ENCODE results near the gene SYPL2. TPM values are rescaled to one million over a fixed set of nuclear protein-coding genes. Genes with fewer than 3 reads are reported as not detected.

Gene SYPL2
- total and polyA plus RNA-seq, 4 experiments from 2014 or later: not detected

DNA sequence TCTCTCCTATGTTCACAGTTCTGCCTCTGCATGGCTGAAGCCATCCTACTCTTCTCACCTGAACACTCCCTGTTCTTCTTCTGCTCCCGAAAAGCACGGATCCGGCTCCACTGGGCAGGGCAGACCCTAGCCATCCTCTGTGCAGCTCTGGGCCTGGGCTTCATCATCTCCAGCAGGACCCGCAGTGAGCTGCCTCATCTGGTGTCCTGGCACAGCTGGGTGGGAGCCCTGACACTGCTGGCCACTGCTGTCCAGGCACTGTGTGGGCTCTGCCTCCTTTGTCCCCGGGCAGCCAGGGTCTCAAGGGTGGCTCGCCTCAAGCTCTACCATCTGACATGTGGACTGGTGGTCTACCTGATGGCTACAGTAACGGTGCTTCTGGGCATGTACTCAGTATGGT lies 29.4 kb downstream of the SYPL2 start:
- DNase-seq: no peak
- Mint-ChIP-seq H3K4me3 (peak overlapping the region; percentile 94 to 97 (median 96)), H3K36me3 (peaks cover 16 to 50% of the 10 kb centered on the region in 2 donors), H3K27ac (peak overlapping the region in 6 of 7 donors; percentile 43 to 95 (median 61)), H3K27me3 (no peaks in the 10 kb centered on the region), H3K9me3 (no peaks in the 10 kb centered on the region), H3K4me1 (peaks cover 40 to 73% (median 59%) of the 10 kb centered on the region in 4 donors)
- H3K9me3 ChIP-seq (ENCODE audit: control insufficient read depth in 1 of 2, low read length in 2 of 2): no peaks in the 10 kb centered on the region
- H3K27ac ChIP-seq (ENCODE audit: low read depth, low read length): peak overlapping the region; percentile 53
- intact Hi-C loops (cut with micrococcal nuclease): loop anchor here (2.0 kb wide), 1 partner anchor 213 kb away; the partner anchor contains the start of gene PSRC1
- peaks cover 17% of the 10 kb centered on the region for H3K36me3 ChIP-seq (ENCODE audit: insufficient read depth, low read length)
- POLR2A ChIA-PET (ENCODE audit: partially characterized antibody): interaction anchor here (16.6 to 23.6 kb wide), 3 partner anchors 12 to 35 kb away, joined by 206 to 438 read pairs (median 292); partner anchors contain the start of genes AMIGO1 and ATXN7L2
- H3K27me3 ChIP-seq (ENCODE audit: insufficient read depth, low read length): no peaks in the 10 kb centered on the region
- H3K4me1 ChIP-seq (ENCODE audit: insufficient read depth, low read length): peaks cover 70% of the 10 kb centered on the region
- H3K4me3 ChIP-seq (ENCODE audit: low read length in 2 of 2): no peak overlapping the region
- CTCF ChIA-PET (ENCODE audit: partially characterized antibody): interaction anchor here (1.0 to 37.2 kb wide), 4 partner anchors 11 to 489 kb away, joined by 3 to 1669 read pairs (median 320); partner anchors contain the start of genes AHCYL1, AMIGO1, ATXN7L2 and GPR61

DNA sequence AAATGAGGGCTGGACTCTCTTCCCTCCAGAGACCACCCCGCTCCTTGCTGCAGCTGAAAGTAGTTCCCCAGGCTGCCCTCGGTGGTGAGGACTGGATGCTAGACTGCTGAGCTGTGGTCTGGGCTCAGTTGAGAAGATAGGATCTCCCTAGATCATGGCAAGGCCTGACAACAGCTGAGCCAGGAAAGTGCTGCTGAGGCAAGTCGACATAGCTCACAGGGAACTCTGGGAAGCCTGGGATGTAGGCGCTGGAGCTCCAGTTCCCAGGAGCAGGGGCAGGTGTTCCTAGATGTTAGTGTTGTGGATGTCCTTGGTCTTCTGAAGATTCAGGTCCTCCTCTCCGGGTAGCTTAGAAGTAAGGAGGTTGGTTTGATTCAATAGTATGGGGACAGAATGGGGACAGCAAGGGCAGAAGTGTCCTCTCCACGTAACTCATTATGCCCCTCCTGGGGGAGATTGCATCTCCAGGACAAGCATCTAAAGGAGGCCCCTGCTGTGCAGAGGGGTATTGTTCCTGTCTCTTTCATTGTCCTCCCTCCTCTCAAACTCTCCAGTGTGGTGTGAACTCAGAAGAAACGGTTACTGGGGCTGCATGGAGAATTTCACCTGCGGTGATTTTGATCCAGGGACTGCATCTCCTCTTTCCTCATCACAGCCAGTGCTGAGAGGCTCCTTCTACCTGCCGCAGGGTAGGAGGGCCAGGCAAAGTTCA lies 31.3 kb downstream of the SYPL2 start:
- no peaks in the 10 kb centered on the region for H3K9me3 Mint-ChIP-seq
- Histone ChIP-seq H3K9me3 (ENCODE audit: control insufficient read depth in 1 of 2, low read length in 2 of 2) (no peaks in the 10 kb centered on the region), H3K27ac (ENCODE audit: low read depth, low read length) (peak overlapping the region; percentile 6), H3K36me3 (ENCODE audit: insufficient read depth, low read length) (peaks cover 17% of the 10 kb centered on the region), H3K4me1 (ENCODE audit: insufficient read depth, low read length) (peaks cover 88% of the 10 kb centered on the region), H3K27me3 (ENCODE audit: insufficient read depth, low read length) (no peaks in the 10 kb centered on the region), H3K4me3 (ENCODE audit: low read length in 2 of 2) (no peak overlapping the region)
- H3K4me3 Mint-ChIP-seq: peak overlapping the region; percentile 12 to 71 (median 45)
- CTCF ChIA-PET (ENCODE audit: partially characterized antibody): interaction anchor here (0.9 to 37.2 kb wide), 9 partner anchors 4 to 471 kb away, joined by 3 to 1669 read pairs (median 5); partner anchors contain the start of genes AMIGO1, ATXN7L2, CYB561D1 and GPR61
- peaks cover 54 to 90% (median 74%) of the 10 kb centered on the region in 4 donors for H3K4me1 Mint-ChIP-seq
- peak overlapping the region; percentile 69 to 93 (median 77) for H3K27ac Mint-ChIP-seq
- POLR2A ChIA-PET (ENCODE audit: partially characterized antibody): interaction anchor here (1.1 to 23.6 kb wide), 5 partner anchors 12 to 43 kb away, joined by 3 to 438 read pairs (median 206); partner anchors contain the start of genes AMIGO1, ATXN7L2 and GPR61
- H3K36me3 Mint-ChIP-seq: peaks cover 15 to 53% of the 10 kb centered on the region in 2 donors
- no peak for DNase-seq
- no peaks in the 10 kb centered on the region for H3K27me3 Mint-ChIP-seq
- intact Hi-C loops (cut with micrococcal nuclease): loop anchor here (1.0 kb wide), 1 partner anchor 35 kb away; no protein-coding TSS in a partner anchor

DNA sequence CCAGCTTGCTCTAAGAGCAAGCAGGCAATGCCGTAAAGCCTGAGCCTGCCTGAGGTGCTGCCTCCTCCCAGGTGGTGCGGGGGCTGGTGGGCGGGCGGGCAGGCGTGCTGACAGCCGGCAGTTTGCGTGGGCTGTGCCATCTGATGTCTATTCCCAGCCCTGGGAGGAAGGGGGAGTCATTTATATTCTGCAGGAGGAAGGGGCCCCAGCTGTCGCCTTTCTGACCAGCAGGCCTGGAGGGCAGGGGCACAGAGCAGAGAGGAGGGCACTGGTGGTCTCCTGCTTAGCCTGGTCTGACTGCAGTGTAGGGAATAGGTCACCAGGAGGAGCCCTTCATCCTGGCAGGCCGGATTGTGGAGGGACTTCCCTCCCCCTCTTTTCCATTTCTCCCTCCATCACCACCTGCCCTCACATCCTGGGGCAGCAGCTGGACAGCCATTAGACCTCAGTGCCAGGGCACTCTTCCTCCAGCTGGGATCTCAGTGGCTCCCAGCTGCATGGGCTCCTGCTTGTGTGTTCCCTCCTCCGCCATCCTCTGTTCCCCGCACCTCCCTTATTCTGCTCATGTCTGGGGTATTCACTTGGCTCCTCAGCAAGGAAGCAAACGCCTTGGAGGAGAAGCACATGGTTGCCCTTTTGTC lies 31.9 kb downstream of the SYPL2 start:
- Mint-ChIP-seq H3K27me3 (no peaks in the 10 kb centered on the region), H3K36me3 (peaks cover 15 to 54% of the 10 kb centered on the region in 2 donors), H3K27ac (peak overlapping the region; percentile 29 to 93 (median 69)), H3K4me1 (peaks cover 60 to 97% (median 80%) of the 10 kb centered on the region in 4 donors), H3K9me3 (no peaks in the 10 kb centered on the region), H3K4me3 (peak overlapping the region; percentile 21 to 71 (median 54))
- peaks cover 94% of the 10 kb centered on the region for H3K4me1 ChIP-seq (ENCODE audit: insufficient read depth, low read length)
- H3K9me3 ChIP-seq (ENCODE audit: control insufficient read depth in 1 of 2, low read length in 2 of 2): no peaks in the 10 kb centered on the region
- POLR2A ChIA-PET (ENCODE audit: partially characterized antibody): interaction anchor here (1.1 to 23.6 kb wide), 6 partner anchors 8 to 42 kb away, joined by 3 to 438 read pairs (median 108); partner anchors contain the start of genes AMIGO1, ATXN7L2 and GPR61
- H3K4me3 ChIP-seq (ENCODE audit: low read length in 2 of 2): no peak overlapping the region
- CTCF ChIA-PET (ENCODE audit: partially characterized antibody): interaction anchor here (1.0 to 37.2 kb wide), 8 partner anchors 5 to 470 kb away, joined by 3 to 1669 read pairs (median 5); partner anchors contain the start of genes AMIGO1, ATXN7L2, CYB561D1 and GPR61
- H3K27me3 ChIP-seq (ENCODE audit: insufficient read depth, low read length): no peaks in the 10 kb centered on the region
- DNase-seq: no peak
- intact Hi-C loops (cut with micrococcal nuclease): loop anchor here (1.0 kb wide), 1 partner anchor 34 kb away; no protein-coding TSS in a partner anchor
- peaks cover 17% of the 10 kb centered on the region for H3K36me3 ChIP-seq (ENCODE audit: insufficient read depth, low read length)
- peak overlapping the region; percentile 20 for H3K27ac ChIP-seq (ENCODE audit: low read depth, low read length)

DNA sequence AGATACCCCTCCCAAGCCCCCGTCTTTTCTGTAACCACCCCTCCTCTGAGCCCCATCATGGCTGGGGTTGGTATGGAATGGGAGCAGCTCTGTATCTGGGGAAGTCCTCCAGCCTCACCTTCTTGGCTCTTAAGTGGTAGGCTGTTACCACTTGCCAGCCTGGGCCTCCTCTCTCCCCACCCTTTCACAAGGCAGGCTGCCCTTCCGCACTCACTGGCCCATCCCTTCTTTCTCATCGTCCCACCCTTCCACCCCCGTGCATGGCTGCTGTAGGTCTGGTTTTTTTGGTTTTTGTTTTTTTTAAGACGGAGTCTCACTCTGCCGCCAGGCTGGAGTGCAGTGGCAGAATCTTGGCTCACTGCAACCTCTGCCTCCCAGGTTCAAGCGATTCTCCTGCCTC lies 32.7 kb downstream of the SYPL2 start:
- peaks cover 94% of the 10 kb centered on the region for H3K4me1 ChIP-seq (ENCODE audit: insufficient read depth, low read length)
- intact Hi-C loops (cut with micrococcal nuclease): no loop called here
- Mint-ChIP-seq H3K4me1 (peaks cover 63 to 97% (median 83%) of the 10 kb centered on the region in 4 donors), H3K9me3 (no peaks in the 10 kb centered on the region), H3K4me3 (peak overlapping the region in 4 of 8 donors; percentile 27 to 62 (median 42)), H3K27me3 (no peaks in the 10 kb centered on the region), H3K36me3 (peaks cover 15 to 53% of the 10 kb centered on the region in 2 donors), H3K27ac (peak overlapping the region; percentile 70 to 97 (median 91))
- peaks cover 17% of the 10 kb centered on the region for H3K36me3 ChIP-seq (ENCODE audit: insufficient read depth, low read length)
- H3K27me3 ChIP-seq (ENCODE audit: insufficient read depth, low read length): no peaks in the 10 kb centered on the region
- no peak for DNase-seq
- H3K27ac ChIP-seq (ENCODE audit: low read depth, low read length): peak overlapping the region; percentile 20
- no peaks in the 10 kb centered on the region for H3K9me3 ChIP-seq (ENCODE audit: control insufficient read depth in 1 of 2, low read length in 2 of 2)
- POLR2A ChIA-PET (ENCODE audit: partially characterized antibody): interaction anchor here (0.6 to 23.6 kb wide), 6 partner anchors 9 to 101 kb away, joined by 3 to 438 read pairs (median 108); partner anchors contain the start of genes AMIGO1, ATXN7L2, GNAI3 and SORT1
- H3K4me3 ChIP-seq (ENCODE audit: low read length in 2 of 2): no peak overlapping the region
- CTCF ChIA-PET (ENCODE audit: partially characterized antibody): interaction anchor here (0.5 to 37.2 kb wide), 9 partner anchors 6 to 281 kb away, joined by 3 to 1669 read pairs (median 5); partner anchors contain the start of genes AMIGO1, ATXN7L2, CYB561D1 and GPR61

DNA sequence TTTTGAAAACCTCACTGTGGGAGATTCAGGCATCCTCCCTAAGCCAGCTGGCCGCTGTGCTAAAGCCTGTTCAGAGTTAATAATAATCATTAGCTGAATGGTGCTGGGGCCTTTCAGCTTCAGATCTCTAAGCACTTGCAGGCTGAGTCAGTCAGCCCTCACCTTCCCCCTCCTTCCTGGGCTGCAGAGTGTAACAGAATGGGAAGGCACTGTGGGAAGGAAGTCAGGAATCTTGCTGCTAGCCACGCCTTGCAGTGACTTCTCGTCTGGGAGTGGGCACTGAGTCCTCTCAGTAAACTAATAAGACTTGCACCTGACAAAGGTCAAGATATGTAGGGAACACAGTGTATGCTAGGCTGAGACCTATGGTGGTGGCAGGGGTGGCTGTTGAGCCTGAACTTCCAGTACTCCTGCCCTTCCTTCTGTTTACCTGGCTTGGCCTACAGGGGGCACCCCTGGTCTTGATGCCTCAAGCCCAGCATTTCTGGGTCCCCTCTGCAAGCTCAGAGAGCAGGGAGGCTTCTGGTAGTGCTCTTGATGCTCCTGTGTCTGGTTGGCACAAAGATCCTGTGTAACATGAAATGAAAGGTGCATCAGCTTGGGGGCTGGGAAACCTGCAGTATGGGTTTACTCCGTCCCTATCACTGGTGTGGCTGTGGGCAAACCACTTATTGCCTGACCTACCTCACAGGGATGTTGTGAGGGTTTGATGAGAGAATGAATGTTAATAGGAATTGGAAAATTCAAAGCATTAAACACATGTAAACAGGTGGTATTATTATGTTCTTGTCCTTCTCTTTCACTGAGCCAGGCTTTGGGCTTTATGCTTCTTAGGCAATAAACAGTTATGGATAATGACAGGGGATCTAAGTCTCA lies 33.6 kb downstream of the SYPL2 start:
- Mint-ChIP-seq H3K4me3 (peak overlapping the region; percentile 52 to 75 (median 62)), H3K27me3 (no peaks in the 10 kb centered on the region), H3K9me3 (no peaks in the 10 kb centered on the region), H3K36me3 (peaks cover 15 to 51% of the 10 kb centered on the region in 2 donors), H3K4me1 (peaks cover 68 to 97% (median 86%) of the 10 kb centered on the region in 4 donors), H3K27ac (peak overlapping the region; percentile 70 to 97 (median 92))
- Histone ChIP-seq H3K27ac (ENCODE audit: low read depth, low read length) (peak overlapping the region; percentile 86), H3K4me1 (ENCODE audit: insufficient read depth, low read length) (peaks cover 98% of the 10 kb centered on the region), H3K9me3 (ENCODE audit: control insufficient read depth in 1 of 2, low read length in 2 of 2) (no peaks in the 10 kb centered on the region), H3K27me3 (ENCODE audit: insufficient read depth, low read length) (no peaks in the 10 kb centered on the region), H3K4me3 (ENCODE audit: low read length in 2 of 2) (no peak overlapping the region), H3K36me3 (ENCODE audit: insufficient read depth, low read length) (peaks cover 17% of the 10 kb centered on the region)
- intact Hi-C loops (cut with micrococcal nuclease): no loop called here
- POLR2A ChIA-PET (ENCODE audit: partially characterized antibody): interaction anchor here (0.6 to 23.6 kb wide), 6 partner anchors 10 to 100 kb away, joined by 3 to 438 read pairs (median 108); partner anchors contain the start of genes AMIGO1, ATXN7L2 and GNAI3
- CTCF ChIA-PET (ENCODE audit: partially characterized antibody): interaction anchor here (0.5 to 37.2 kb wide), 7 partner anchors 6 to 282 kb away, joined by 3 to 1669 read pairs (median 6); partner anchors contain the start of genes AMIGO1, ATXN7L2, CYB561D1 and GPR61
- peak; percentile 58 to 69 (median 61) for DNase-seq

DNA sequence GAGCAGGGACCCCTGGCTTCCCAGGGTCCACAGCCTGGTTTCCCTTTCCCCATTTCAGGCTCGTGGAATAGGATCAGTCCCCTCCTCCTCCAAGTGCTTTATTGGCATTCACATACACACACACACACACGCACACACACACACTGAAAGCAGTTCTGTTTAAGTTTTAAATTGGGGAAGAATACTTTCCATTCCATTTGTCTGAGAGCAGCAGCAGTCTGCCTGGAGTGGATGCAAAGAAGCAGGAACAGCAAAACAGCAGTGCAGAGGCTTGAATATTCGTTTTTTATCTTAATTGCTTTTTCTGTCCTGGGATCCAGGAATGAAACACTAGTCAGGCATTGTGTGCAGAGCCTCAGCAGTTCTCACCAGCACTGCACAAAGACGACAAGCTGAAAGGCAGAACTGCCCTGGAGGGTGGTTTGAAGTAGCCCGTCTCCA lies 34.6 kb downstream of the SYPL2 start:
- intact Hi-C loops (cut with micrococcal nuclease): no loop called here
- ChIA-PET CTCF (ENCODE audit: partially characterized antibody) (interaction anchor here (23.1 to 37.2 kb wide), 3 partner anchors 8 to 31 kb away, joined by 594 to 1669 read pairs (median 594); partner anchors contain the start of genes AMIGO1, ATXN7L2, CYB561D1 and GPR61), POLR2A (ENCODE audit: partially characterized antibody) (interaction anchor here (0.7 to 23.6 kb wide), 5 partner anchors 9 to 57 kb away, joined by 3 to 438 read pairs (median 206); partner anchors contain the start of genes AMIGO1 and ATXN7L2)
- Histone ChIP-seq H3K4me1 (ENCODE audit: insufficient read depth, low read length) (peaks cover 98% of the 10 kb centered on the region), H3K9me3 (ENCODE audit: control insufficient read depth in 1 of 2, low read length in 2 of 2) (no peaks in the 10 kb centered on the region), H3K27ac (ENCODE audit: low read depth, low read length) (peak overlapping the region; percentile 86), H3K36me3 (ENCODE audit: insufficient read depth, low read length) (peaks cover 16% of the 10 kb centered on the region), H3K4me3 (ENCODE audit: low read length in 2 of 2) (peak overlapping the region in 1 of 2 donors; percentile 49), H3K27me3 (ENCODE audit: insufficient read depth, low read length) (no peaks in the 10 kb centered on the region)
- no peaks in the 10 kb centered on the region for H3K9me3 Mint-ChIP-seq
- H3K4me1 Mint-ChIP-seq: peaks cover 69 to 97% (median 87%) of the 10 kb centered on the region in 4 donors
- no peak for DNase-seq
- peak overlapping the region; percentile 67 to 97 (median 94) for H3K27ac Mint-ChIP-seq
- peaks cover 12 to 46% of the 10 kb centered on the region in 2 donors for H3K36me3 Mint-ChIP-seq
- no peaks in the 10 kb centered on the region for H3K27me3 Mint-ChIP-seq
- H3K4me3 Mint-ChIP-seq: peak overlapping the region in 6 of 8 donors; percentile 58 to 94 (median 80)
